GM23338 (cell line): ENCODE results near the gene EDNRA. TPM values are rescaled to one million over a fixed set of nuclear protein-coding genes. Genes with fewer than 3 reads are reported as not detected.

Experiments used
- ATAC-seq: fragments of 200-7000 bp; cut with Tn5 transposase; 3 replicates; pipeline ENCODE4 v1.9.1; 2020
- DNase-seq: peaks from one replicate; pipeline ENCODE4 v3.0.0-alpha.2; 2015; ENCODE audit warnings: low spot score
- H2AFZ ChIP-seq: fragments of 200-600 bp; sonication (generic); 2 replicates; pipeline ENCODE4 v1.8.0; 2016; ENCODE audit warnings: antibody characterized with exemption, mild to moderate bottlenecking, moderate library complexity
- H3F3A ChIP-seq: fragments of 200-600 bp; sonication (generic); replicated peaks from 2 replicates; pipeline ENCODE4 v1.8.0; 2017; ENCODE audit warnings: antibody characterized with exemption, mixed run types, low read depth
- H3K27ac ChIP-seq: fragments of 200-600 bp; sonication (generic); 2 replicates; pipeline ENCODE4 v1.6.1; 2016; ENCODE audit warnings: low read depth
- H3K27me3 ChIP-seq: fragments of 200-600 bp; sonication (generic); 2 replicates; pipeline ENCODE4 v1.8.0; 2016; ENCODE audit warnings: mild to moderate bottlenecking, mixed run types, moderate library complexity; ENCODE audit not compliant: insufficient read depth
- H3K36me3 ChIP-seq: fragments of 200-600 bp; sonication (generic); 2 replicates; pipeline ENCODE4 v1.8.0; 2016; ENCODE audit warnings: mild to moderate bottlenecking; ENCODE audit not compliant: insufficient read depth
- H3K4me1 ChIP-seq: fragments of 200-600 bp; sonication (generic); 2 replicates; pipeline ENCODE4 v1.8.0; 2016; ENCODE audit warnings: mild to moderate bottlenecking, moderate library complexity; ENCODE audit not compliant: insufficient read depth
- H3K4me2 ChIP-seq: fragments of 200-600 bp; sonication (generic); 2 replicates; pipeline ENCODE4 v1.7.1; 2017; ENCODE audit warnings: mixed run types
- H3K4me3 ChIP-seq: fragments of 200-600 bp; sonication (generic); 2 replicates; pipeline ENCODE4 v1.6.1; 2016; ENCODE audit warnings: mixed run types
- H3K79me2 ChIP-seq: fragments of 200-600 bp; sonication (generic); replicated peaks from 2 replicates; pipeline ENCODE4 v1.8.0; 2017; ENCODE audit warnings: mild to moderate bottlenecking; ENCODE audit not compliant: insufficient read depth
- H3K9me2 ChIP-seq: fragments of 200-600 bp; sonication (generic); 2 replicates; pipeline ENCODE4 v1.8.0; 2017; ENCODE audit not compliant: insufficient read depth
- H4K20me1 ChIP-seq: fragments of 200-600 bp; sonication (generic); replicated peaks from 2 replicates; pipeline ENCODE4 v1.8.0; 2017; ENCODE audit warnings: mild to moderate bottlenecking; ENCODE audit not compliant: insufficient read depth
- H3K27ac Mint-ChIP-seq: 2 replicates; pipeline ENCODE4 v1.8.0; 2020; ENCODE audit warnings: inconsistent platforms, mild to moderate bottlenecking, moderate library complexity, mixed read lengths
- H3K27me3 Mint-ChIP-seq: 3 replicates; pipeline ENCODE4 v1.8.0; 2022; ENCODE audit warnings: low read depth, mild to moderate bottlenecking, moderate library complexity, mixed read lengths, inconsistent platforms; ENCODE audit not compliant: insufficient read depth, poor library complexity
- H3K36me3 Mint-ChIP-seq: 3 replicates; pipeline ENCODE4 v1.8.0; 2021; ENCODE audit warnings: low read depth, mild to moderate bottlenecking, inconsistent platforms, moderate library complexity, mixed read lengths
- H3K4me1 Mint-ChIP-seq: 3 replicates; pipeline ENCODE4 v1.8.0; 2020; ENCODE audit warnings: mild to moderate bottlenecking, inconsistent platforms, mixed read lengths
- H3K4me3 Mint-ChIP-seq: 3 replicates; pipeline ENCODE4 v1.8.0; 2021; ENCODE audit warnings: moderate library complexity, mild to moderate bottlenecking, inconsistent platforms, mixed read lengths
- H3K9me3 Mint-ChIP-seq: 3 replicates; pipeline ENCODE4 v1.8.0; 2020; ENCODE audit warnings: moderate library complexity, mild to moderate bottlenecking, inconsistent platforms, mixed read lengths
- CREB1 ChIP-seq: fragments of 250-450 bp; sonication (Bioruptor Pico); IDR thresholded peaks from 2 replicates; pipeline ENCODE4 v1.5.0; 2020; ENCODE audit warnings: low read depth, mild to moderate bottlenecking, moderate library complexity
- EZH2 ChIP-seq: fragments of 200-600 bp; sonication (generic); IDR thresholded peaks from one replicate; pipeline ENCODE4 v1.8.0; 2017; ENCODE audit warnings: antibody characterized with exemption, mild to moderate bottlenecking, low read depth; ENCODE audit not compliant: unreplicated experiment
- EZH2phosphoT487 ChIP-seq: fragments of 200-600 bp; sonication (generic); IDR thresholded peaks from one replicate; pipeline ENCODE4 v1.8.1; 2018; ENCODE audit warnings: antibody characterized with exemption; ENCODE audit not compliant: unreplicated experiment
- JUNB ChIP-seq: IDR thresholded peaks from one replicate; pipeline ENCODE4 v1.6.1; 2016; ENCODE audit warnings: antibody characterized with exemption; ENCODE audit not compliant: unreplicated experiment
- NANOG ChIP-seq: IDR thresholded peaks from 2 replicates; pipeline ENCODE4 v1.6.1; 2016; ENCODE audit warnings: antibody characterized with exemption, borderline replicate concordance
- POLR2AphosphoS5 ChIP-seq: IDR thresholded peaks from 2 replicates; pipeline ENCODE4 v1.6.1; 2016; ENCODE audit warnings: antibody characterized with exemption, low read depth
- STAT1 ChIP-seq: IDR thresholded peaks from one replicate; pipeline ENCODE4 v1.6.1; 2016; ENCODE audit warnings: antibody characterized with exemption; ENCODE audit not compliant: unreplicated experiment
- ZNF114 ChIP-seq: fragments of 250-450 bp; sonication (Bioruptor Pico); IDR thresholded peaks from 2 replicates; pipeline ENCODE4 v1.5.0; 2020; ENCODE audit warnings: mild to moderate bottlenecking, moderate library complexity
- ZNF331 ChIP-seq: fragments of 250-450 bp; sonication (Bioruptor Pico); IDR thresholded peaks from 2 replicates; pipeline ENCODE4 v1.5.0; 2020; ENCODE audit warnings: low read depth, mild to moderate bottlenecking, moderate library complexity
- polyA plus RNA-seq: library from polyadenylated mRNA; unstranded; fragments of >200 nt; fragmentation: Nextera tagmentation; extraction: Ambion mirVana; gene quantifications from 2 replicates; pipeline ENCODE4 v1.2.1, GENCODE V29; 2016
- total RNA-seq: library from RNA; depleted of rRNA; stranded (reverse); fragments of >200 nt; shearing (Covaris generic); gene quantifications from 2 replicates; pipeline ENCODE4 v1.2.3, GENCODE V29; 2014
- TF ChIP-seq, protein P1 (sequence below): fragments of 250-450 bp; sonication (Bioruptor Pico); IDR thresholded peaks from 2 replicates; pipeline ENCODE4 v1.5.0; 2020; ENCODE audit warnings: mild to moderate bottlenecking, moderate library complexity
- TF ChIP-seq, protein P2 (sequence below): IDR thresholded peaks from one replicate; pipeline ENCODE4 v1.6.1; 2018; ENCODE audit warnings: antibody characterized with exemption; ENCODE audit not compliant: unreplicated experiment
- TF ChIP-seq, protein P3 (sequence below), 2 experiments: fragments of 200-600 bp in 1 of 2; sonication (generic) in 1 of 2; conservative IDR thresholded peaks; 2 replicates each; pipeline versions ENCODE4 v1.5.1 to v1.6.1; 2016 to 2017; ENCODE audit warnings: antibody characterized with exemption in 2 of 2, low read depth in 2 of 2, mild to moderate bottlenecking in 2 of 2, moderate library complexity in 1 of 2
- TF ChIP-seq, protein P4 (sequence below): IDR thresholded peaks from 2 replicates; pipeline ENCODE4 v1.6.1; 2016; ENCODE audit warnings: antibody characterized with exemption

The EDNRA gene
- total and polyA plus RNA-seq, 2 experiments from 2014 or later, result 1.5 to 5.0 TPM

DNA sequence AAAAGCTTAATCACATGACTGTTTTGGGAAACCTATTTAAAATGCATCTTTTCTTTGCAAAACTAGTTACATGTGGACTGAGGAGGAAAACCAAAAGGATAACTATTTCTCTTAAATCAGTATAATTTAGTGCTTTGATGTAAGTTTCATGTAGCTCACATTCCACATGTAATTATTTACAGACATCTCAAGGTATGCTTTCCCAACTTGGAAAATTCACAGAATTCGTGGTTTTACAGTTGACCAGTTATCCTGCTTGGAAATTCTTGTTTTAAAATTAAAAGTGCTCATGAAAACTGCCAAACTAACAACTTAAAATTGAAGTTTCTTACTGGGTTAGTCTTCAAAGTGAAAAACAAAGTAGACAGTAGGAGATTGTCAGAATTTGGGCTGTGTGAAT lies 52.4 kb downstream of the EDNRA start:
- no peak overlapping the region for H2AFZ ChIP-seq
- no peak overlapping the region for H3K4me3 ChIP-seq
- no peak overlapping the region for H3K27ac ChIP-seq
- H3K9me2 ChIP-seq, result 0 out of 2 replicates have a peak, but pooled peaks cover 3% of the 10 kb centered on the region
- Mint-ChIP-seq H3K36me3 (no peaks in the 10 kb centered on the region), H3K9me3 (no peaks in the 10 kb centered on the region), H3K4me1 (peaks cover 3% of the 10 kb centered on the region; the same call in 2 of the 3 replicates), H3K27ac (no peak overlapping the region), H3K27me3 (peaks cover 1% of the 10 kb centered on the region), H3K4me3 (no peak overlapping the region)
- H3K27me3 ChIP-seq, result no peaks in the 10 kb centered on the region
- no peaks in the 10 kb centered on the region for H3K36me3 ChIP-seq
- H4K20me1 ChIP-seq, result no peaks in the 10 kb centered on the region
- no peak for DNase-seq
- no peaks in the 10 kb centered on the region for H3K4me1 ChIP-seq
- H3K4me2 ChIP-seq, result no peak overlapping the region
- no peak for ATAC-seq
- TF ChIP-seq, protein P1, sequence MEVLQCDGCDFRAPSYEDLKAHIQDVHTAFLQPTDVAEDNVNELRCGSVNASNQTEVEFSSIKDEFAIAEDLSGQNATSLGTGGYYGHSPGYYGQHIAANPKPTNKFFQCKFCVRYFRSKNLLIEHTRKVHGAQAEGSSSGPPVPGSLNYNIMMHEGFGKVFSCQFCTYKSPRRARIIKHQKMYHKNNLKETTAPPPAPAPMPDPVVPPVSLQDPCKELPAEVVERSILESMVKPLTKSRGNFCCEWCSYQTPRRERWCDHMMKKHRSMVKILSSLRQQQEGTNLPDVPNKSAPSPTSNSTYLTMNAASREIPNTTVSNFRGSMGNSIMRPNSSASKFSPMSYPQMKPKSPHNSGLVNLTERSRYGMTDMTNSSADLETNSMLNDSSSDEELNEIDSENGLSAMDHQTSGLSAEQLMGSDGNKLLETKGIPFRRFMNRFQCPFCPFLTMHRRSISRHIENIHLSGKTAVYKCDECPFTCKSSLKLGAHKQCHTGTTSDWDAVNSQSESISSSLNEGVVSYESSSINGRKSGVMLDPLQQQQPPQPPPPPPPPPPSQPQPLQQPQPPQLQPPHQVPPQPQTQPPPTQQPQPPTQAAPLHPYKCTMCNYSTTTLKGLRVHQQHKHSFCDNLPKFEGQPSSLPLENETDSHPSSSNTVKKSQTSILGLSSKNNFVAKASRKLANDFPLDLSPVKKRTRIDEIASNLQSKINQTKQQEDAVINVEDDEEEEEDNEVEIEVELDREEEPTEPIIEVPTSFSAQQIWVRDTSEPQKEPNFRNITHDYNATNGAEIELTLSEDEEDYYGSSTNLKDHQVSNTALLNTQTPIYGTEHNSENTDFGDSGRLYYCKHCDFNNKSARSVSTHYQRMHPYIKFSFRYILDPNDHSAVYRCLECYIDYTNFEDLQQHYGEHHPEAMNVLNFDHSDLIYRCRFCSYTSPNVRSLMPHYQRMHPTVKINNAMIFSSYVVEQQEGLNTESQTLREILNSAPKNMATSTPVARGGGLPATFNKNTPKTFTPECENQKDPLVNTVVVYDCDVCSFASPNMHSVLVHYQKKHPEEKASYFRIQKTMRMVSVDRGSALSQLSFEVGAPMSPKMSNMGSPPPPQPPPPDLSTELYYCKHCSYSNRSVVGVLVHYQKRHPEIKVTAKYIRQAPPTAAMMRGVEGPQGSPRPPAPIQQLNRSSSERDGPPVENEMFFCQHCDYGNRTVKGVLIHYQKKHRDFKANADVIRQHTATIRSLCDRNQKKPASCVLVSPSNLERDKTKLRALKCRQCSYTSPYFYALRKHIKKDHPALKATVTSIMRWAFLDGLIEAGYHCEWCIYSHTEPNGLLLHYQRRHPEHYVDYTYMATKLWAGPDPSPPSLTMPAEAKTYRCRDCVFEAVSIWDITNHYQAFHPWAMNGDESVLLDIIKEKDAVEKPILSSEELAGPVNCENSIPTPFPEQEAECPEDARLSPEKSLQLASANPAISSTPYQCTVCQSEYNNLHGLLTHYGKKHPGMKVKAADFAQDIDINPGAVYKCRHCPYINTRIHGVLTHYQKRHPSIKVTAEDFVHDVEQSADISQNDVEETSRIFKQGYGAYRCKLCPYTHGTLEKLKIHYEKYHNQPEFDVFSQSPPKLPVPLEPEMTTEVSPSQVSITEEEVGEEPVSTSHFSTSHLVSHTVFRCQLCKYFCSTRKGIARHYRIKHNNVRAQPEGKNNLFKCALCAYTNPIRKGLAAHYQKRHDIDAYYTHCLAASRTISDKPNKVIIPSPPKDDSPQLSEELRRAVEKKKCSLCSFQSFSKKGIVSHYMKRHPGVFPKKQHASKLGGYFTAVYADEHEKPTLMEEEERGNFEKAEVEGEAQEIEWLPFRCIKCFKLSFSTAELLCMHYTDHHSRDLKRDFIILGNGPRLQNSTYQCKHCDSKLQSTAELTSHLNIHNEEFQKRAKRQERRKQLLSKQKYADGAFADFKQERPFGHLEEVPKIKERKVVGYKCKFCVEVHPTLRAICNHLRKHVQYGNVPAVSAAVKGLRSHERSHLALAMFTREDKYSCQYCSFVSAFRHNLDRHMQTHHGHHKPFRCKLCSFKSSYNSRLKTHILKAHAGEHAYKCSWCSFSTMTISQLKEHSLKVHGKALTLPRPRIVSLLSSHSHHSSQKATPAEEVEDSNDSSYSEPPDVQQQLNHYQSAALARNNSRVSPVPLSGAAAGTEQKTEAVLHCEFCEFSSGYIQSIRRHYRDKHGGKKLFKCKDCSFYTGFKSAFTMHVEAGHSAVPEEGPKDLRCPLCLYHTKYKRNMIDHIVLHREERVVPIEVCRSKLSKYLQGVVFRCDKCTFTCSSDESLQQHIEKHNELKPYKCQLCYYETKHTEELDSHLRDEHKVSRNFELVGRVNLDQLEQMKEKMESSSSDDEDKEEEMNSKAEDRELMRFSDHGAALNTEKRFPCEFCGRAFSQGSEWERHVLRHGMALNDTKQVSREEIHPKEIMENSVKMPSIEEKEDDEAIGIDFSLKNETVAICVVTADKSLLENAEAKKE (CRISPR knock-in tag), result no peak
- TF ChIP-seq JUNB (no peak), NANOG (no peak), ZNF114 (no peak), EZH2 (no peak), EZH2phosphoT487 (no peak), ZNF331 (no peak), STAT1 (no peak), CREB1 (no peak), POLR2AphosphoS5 (no peak)
- TF ChIP-seq, protein P2, sequence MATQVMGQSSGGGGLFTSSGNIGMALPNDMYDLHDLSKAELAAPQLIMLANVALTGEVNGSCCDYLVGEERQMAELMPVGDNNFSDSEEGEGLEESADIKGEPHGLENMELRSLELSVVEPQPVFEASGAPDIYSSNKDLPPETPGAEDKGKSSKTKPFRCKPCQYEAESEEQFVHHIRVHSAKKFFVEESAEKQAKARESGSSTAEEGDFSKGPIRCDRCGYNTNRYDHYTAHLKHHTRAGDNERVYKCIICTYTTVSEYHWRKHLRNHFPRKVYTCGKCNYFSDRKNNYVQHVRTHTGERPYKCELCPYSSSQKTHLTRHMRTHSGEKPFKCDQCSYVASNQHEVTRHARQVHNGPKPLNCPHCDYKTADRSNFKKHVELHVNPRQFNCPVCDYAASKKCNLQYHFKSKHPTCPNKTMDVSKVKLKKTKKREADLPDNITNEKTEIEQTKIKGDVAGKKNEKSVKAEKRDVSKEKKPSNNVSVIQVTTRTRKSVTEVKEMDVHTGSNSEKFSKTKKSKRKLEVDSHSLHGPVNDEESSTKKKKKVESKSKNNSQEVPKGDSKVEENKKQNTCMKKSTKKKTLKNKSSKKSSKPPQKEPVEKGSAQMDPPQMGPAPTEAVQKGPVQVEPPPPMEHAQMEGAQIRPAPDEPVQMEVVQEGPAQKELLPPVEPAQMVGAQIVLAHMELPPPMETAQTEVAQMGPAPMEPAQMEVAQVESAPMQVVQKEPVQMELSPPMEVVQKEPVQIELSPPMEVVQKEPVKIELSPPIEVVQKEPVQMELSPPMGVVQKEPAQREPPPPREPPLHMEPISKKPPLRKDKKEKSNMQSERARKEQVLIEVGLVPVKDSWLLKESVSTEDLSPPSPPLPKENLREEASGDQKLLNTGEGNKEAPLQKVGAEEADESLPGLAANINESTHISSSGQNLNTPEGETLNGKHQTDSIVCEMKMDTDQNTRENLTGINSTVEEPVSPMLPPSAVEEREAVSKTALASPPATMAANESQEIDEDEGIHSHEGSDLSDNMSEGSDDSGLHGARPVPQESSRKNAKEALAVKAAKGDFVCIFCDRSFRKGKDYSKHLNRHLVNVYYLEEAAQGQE, result no peak
- TF ChIP-seq, protein P3, sequence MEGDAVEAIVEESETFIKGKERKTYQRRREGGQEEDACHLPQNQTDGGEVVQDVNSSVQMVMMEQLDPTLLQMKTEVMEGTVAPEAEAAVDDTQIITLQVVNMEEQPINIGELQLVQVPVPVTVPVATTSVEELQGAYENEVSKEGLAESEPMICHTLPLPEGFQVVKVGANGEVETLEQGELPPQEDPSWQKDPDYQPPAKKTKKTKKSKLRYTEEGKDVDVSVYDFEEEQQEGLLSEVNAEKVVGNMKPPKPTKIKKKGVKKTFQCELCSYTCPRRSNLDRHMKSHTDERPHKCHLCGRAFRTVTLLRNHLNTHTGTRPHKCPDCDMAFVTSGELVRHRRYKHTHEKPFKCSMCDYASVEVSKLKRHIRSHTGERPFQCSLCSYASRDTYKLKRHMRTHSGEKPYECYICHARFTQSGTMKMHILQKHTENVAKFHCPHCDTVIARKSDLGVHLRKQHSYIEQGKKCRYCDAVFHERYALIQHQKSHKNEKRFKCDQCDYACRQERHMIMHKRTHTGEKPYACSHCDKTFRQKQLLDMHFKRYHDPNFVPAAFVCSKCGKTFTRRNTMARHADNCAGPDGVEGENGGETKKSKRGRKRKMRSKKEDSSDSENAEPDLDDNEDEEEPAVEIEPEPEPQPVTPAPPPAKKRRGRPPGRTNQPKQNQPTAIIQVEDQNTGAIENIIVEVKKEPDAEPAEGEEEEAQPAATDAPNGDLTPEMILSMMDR (conservative IDR thresholded peaks at IDR 0.05; ENCODE audit: low read depth in 2 of 2), result no peak
- TF ChIP-seq, protein P4, sequence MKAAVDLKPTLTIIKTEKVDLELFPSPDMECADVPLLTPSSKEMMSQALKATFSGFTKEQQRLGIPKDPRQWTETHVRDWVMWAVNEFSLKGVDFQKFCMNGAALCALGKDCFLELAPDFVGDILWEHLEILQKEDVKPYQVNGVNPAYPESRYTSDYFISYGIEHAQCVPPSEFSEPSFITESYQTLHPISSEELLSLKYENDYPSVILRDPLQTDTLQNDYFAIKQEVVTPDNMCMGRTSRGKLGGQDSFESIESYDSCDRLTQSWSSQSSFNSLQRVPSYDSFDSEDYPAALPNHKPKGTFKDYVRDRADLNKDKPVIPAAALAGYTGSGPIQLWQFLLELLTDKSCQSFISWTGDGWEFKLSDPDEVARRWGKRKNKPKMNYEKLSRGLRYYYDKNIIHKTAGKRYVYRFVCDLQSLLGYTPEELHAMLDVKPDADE, result no peak
- H3F3A ChIP-seq, result no peaks in the 10 kb centered on the region
- H3K79me2 ChIP-seq, result no peaks in the 10 kb centered on the region
